K562 (cell line): ENCODE measurements around the gene HS3ST5.

Source experiments
- ETV5 ChIP-seq: sonication (generic); formaldehyde crosslinking; IDR thresholded peaks from 2 replicates; pipeline ENCODE4 v1.4.0; 2020; ENCODE audit warnings: low read depth, mild to moderate bottlenecking, missing genetic modification reagents
- FOS ChIP-seq: IDR thresholded peaks from 3 replicates; pipeline ENCODE4 v1.6.1; 2011; ENCODE audit not compliant: insufficient read length; ENCODE audit errors: extremely low read depth
- HDAC6 ChIP-seq: IDR thresholded peaks from 2 replicates; pipeline ENCODE4 v1.6.1; 2012; ENCODE audit warnings: low read depth, mild to moderate bottlenecking, control low read depth, inconsistent platforms, low read length, moderate library complexity
- MYC ChIP-seq, 2 experiments: fragments of 250-450 bp in 1 of 2; sonication (Bioruptor Pico) in 1 of 2; IDR thresholded peaks; 2 replicates each; pipeline versions ENCODE4 v1.5.1 to v1.6.1; 2012 to 2021; ENCODE audit warnings: low read depth in 2 of 2, borderline replicate concordance in 1 of 2, improper control_type of control experiment in 1 of 2, low read length in 1 of 2, mild to moderate bottlenecking in 1 of 2, moderate library complexity in 1 of 2
- PHF20 ChIP-seq: fragments of 450-650 bp; IDR thresholded peaks from 2 replicates; pipeline ENCODE4 v1.6.1; 2018; ENCODE audit not compliant: partially characterized antibody
- SMC3 ChIP-seq: conservative IDR thresholded peaks from 2 replicates; pipeline ENCODE4 v1.6.1; 2011; ENCODE audit warnings: low read depth, low read length, improper control_type of control experiment; ENCODE audit not compliant: insufficient read depth
- SUPT5H ChIP-seq: fragments of 450-650 bp; IDR thresholded peaks from 2 replicates; pipeline ENCODE4 v1.6.1; 2016
- TF ChIP-seq, protein P1 (sequence below), 2 experiments: fragments of 450-650 bp; formaldehyde crosslinking in 1 of 2; IDR thresholded peaks; 2 replicates each; pipeline versions ENCODE4 v1.4.0 to v1.6.1; 2014 to 2020; ENCODE audit warnings: mild to moderate bottlenecking in 2 of 2, borderline replicate concordance in 1 of 2, low read depth in 1 of 2
- TF ChIP-seq, protein P2 (sequence below): fragments of 450-650 bp; formaldehyde crosslinking; IDR thresholded peaks from 2 replicates; pipeline ENCODE4 v1.4.0; 2020; ENCODE audit warnings: mild to moderate bottlenecking
- TF ChIP-seq, protein P3 (sequence below), 3 experiments: fragments of 200-800 bp in 1 of 3; fragments of 250-450 bp in 1 of 3; fragments of 450-650 bp in 1 of 3; sonication (Bioruptor Pico) in 1 of 3; sonication (Bioruptor generic) in 1 of 3; formaldehyde crosslinking in 1 of 3; IDR thresholded peaks; 2 replicates each; pipeline versions ENCODE4 v1.6.1 to v1.8.0; 2016 to 2022; ENCODE audit warnings: mild to moderate bottlenecking in 2 of 3, missing genetic modification characterization in 2 of 3, missing compliant biosample characterization in 1 of 3, moderate library complexity in 1 of 3
- TF ChIP-seq, protein P4 (sequence below), 2 experiments: fragments of 450-650 bp in 1 of 2; IDR thresholded peaks; 2 replicates each; pipeline ENCODE4 v1.6.1; 2011 to 2017; ENCODE audit warnings: low read depth in 2 of 2, antibody characterized with exemption in 1 of 2, borderline replicate concordance in 1 of 2, low read length in 1 of 2, mild to moderate bottlenecking in 1 of 2, mixed read lengths in 1 of 2; ENCODE audit not compliant: control insufficient read depth in 1 of 2

DNA sequence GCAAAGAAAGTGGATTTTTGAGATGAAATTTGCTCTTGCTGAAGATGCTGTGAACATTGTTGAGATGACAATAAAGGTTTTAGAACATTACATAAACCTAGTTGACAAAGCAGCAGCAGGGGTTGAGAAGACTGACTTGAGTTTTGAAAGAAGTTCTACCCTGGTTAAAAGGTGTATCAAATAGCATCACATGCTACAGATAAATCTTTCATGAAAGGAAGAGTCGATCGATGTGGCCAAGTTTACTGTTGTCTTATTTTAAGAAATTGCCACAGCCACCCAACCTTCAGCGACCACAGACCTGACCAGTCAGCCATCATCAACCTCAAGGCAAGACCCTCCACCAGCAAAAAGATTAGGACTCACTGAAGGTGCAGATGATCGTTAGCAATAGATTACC, 155.3 kb downstream of the HS3ST5 start:
- TF ChIP-seq SUPT5H (no peak), FOS (no peak), PHF20 (no peak), SMC3 (no peak), HDAC6 (no peak), ETV5 (no peak), MYC (IDR thresholded peaks at IDR 0.05; ENCODE audit: low read depth, low read length) (no peak), MYC (CRISPR knock-in tag; IDR thresholded peaks at IDR 0.05; ENCODE audit: borderline replicate concordance, low read depth) (no peak)
- TF ChIP-seq, protein P1, sequence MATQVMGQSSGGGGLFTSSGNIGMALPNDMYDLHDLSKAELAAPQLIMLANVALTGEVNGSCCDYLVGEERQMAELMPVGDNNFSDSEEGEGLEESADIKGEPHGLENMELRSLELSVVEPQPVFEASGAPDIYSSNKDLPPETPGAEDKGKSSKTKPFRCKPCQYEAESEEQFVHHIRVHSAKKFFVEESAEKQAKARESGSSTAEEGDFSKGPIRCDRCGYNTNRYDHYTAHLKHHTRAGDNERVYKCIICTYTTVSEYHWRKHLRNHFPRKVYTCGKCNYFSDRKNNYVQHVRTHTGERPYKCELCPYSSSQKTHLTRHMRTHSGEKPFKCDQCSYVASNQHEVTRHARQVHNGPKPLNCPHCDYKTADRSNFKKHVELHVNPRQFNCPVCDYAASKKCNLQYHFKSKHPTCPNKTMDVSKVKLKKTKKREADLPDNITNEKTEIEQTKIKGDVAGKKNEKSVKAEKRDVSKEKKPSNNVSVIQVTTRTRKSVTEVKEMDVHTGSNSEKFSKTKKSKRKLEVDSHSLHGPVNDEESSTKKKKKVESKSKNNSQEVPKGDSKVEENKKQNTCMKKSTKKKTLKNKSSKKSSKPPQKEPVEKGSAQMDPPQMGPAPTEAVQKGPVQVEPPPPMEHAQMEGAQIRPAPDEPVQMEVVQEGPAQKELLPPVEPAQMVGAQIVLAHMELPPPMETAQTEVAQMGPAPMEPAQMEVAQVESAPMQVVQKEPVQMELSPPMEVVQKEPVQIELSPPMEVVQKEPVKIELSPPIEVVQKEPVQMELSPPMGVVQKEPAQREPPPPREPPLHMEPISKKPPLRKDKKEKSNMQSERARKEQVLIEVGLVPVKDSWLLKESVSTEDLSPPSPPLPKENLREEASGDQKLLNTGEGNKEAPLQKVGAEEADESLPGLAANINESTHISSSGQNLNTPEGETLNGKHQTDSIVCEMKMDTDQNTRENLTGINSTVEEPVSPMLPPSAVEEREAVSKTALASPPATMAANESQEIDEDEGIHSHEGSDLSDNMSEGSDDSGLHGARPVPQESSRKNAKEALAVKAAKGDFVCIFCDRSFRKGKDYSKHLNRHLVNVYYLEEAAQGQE (IDR thresholded peaks at IDR 0.05; ENCODE audit: borderline replicate concordance): no peak
- TF ChIP-seq, protein P1 (CRISPR knock-in tag; IDR thresholded peaks at IDR 0.05; ENCODE audit: low read depth): no peak
- TF ChIP-seq, protein P2, sequence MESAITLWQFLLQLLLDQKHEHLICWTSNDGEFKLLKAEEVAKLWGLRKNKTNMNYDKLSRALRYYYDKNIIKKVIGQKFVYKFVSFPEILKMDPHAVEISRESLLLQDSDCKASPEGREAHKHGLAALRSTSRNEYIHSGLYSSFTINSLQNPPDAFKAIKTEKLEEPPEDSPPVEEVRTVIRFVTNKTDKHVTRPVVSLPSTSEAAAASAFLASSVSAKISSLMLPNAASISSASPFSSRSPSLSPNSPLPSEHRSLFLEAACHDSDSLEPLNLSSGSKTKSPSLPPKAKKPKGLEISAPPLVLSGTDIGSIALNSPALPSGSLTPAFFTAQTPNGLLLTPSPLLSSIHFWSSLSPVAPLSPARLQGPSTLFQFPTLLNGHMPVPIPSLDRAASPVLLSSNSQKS: no peak
- TF ChIP-seq, protein P3, sequence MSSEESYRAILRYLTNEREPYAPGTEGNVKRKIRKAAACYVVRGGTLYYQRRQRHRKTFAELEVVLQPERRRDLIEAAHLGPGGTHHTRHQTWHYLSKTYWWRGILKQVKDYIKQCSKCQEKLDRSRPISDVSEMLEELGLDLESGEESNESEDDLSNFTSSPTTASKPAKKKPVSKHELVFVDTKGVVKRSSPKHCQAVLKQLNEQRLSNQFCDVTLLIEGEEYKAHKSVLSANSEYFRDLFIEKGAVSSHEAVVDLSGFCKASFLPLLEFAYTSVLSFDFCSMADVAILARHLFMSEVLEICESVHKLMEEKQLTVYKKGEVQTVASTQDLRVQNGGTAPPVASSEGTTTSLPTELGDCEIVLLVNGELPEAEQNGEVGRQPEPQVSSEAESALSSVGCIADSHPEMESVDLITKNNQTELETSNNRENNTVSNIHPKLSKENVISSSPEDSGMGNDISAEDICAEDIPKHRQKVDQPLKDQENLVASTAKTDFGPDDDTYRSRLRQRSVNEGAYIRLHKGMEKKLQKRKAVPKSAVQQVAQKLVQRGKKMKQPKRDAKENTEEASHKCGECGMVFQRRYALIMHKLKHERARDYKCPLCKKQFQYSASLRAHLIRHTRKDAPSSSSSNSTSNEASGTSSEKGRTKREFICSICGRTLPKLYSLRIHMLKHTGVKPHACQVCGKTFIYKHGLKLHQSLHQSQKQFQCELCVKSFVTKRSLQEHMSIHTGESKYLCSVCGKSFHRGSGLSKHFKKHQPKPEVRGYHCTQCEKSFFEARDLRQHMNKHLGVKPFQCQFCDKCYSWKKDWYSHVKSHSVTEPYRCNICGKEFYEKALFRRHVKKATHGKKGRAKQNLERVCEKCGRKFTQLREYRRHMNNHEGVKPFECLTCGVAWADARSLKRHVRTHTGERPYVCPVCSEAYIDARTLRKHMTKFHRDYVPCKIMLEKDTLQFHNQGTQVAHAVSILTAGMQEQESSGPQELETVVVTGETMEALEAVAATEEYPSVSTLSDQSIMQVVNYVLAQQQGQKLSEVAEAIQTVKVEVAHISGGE (CRISPR knock-in tag; IDR thresholded peaks at IDR 0.05): no peak
- TF ChIP-seq, protein P4, sequence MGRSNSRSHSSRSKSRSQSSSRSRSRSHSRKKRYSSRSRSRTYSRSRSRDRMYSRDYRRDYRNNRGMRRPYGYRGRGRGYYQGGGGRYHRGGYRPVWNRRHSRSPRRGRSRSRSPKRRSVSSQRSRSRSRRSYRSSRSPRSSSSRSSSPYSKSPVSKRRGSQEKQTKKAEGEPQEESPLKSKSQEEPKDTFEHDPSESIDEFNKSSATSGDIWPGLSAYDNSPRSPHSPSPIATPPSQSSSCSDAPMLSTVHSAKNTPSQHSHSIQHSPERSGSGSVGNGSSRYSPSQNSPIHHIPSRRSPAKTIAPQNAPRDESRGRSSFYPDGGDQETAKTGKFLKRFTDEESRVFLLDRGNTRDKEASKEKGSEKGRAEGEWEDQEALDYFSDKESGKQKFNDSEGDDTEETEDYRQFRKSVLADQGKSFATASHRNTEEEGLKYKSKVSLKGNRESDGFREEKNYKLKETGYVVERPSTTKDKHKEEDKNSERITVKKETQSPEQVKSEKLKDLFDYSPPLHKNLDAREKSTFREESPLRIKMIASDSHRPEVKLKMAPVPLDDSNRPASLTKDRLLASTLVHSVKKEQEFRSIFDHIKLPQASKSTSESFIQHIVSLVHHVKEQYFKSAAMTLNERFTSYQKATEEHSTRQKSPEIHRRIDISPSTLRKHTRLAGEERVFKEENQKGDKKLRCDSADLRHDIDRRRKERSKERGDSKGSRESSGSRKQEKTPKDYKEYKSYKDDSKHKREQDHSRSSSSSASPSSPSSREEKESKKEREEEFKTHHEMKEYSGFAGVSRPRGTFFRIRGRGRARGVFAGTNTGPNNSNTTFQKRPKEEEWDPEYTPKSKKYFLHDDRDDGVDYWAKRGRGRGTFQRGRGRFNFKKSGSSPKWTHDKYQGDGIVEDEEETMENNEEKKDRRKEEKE (IDR thresholded peaks at IDR 0.05; ENCODE audit: borderline replicate concordance in 1 of 2, control insufficient read depth in 1 of 2, low read depth in 2 of 2, low read length in 1 of 2): no peak
